Hypothalamus (tissue), 51 donors: Measurements from ENCODE around the gene LPGAT1.
"Not testable (repeated sequence)": the region's sequence is repeated elsewhere in the genome, so short reads cannot be mapped to it uniquely, and the experiment has no call there.

Experiments
- DNase-seq, 51 donors: peaks; one replicate each; lab custom pipeline; 2025; lab: John Stamatoyannopoulos, UW

LPGAT1 gene

GRCh38 chr1:211737115-211738035 is 93.2 kb downstream of the LPGAT1 start:
- DNase-seq = peak in 32 of 51 donors; percentile 21 to 86 (median 55)

GRCh38 chr1:211736351-211736915 is 94.1 kb downstream of the LPGAT1 start:
- DNase-seq = peak in 39 of 51 donors; percentile 18 to 76 (median 50)

DNA sequence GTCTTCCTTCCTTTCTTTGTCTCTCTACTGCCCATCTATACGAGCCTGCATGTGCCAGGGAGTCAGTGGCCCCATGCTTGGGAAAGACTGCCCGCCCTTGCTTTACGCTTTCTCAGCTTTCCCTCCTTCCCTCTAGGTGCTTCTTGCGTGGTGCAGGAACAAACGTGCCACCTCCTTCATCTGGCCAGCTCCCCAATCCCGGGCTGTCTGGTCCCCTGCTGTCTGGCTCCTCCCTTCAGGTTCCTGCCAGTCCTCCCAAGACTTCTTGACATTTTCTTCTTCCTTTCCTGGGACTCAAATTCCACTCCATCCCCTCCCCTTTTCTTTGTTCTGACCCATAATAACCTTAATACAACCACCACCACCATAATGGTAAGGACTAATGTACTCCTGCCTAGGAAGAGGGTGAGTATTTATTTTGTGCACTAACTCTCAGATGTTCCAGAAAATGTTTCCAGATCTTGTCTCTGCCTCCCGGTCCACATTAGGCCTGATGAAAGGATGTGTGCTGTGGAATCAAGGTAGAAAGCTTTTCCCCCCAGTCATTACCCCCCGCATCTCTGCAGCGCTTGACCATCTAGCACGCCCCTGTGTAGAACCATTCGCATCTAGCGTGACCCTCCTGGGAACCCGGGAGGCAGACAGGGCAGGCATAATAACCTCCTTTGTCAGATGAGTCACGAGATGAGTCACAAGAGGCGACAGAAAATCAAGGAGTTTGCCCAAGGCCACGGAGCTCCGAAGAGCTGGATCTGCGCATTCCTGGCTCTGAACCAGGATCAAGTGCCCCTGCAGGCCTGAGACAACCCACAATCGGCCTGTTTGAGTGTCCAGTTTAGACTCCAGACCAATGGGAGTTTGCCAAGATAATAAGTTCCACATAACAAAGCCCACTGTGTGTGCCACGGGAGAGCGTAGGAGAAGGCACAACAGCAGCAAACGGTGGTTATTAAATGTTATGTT is 95.1 kb downstream of the LPGAT1 start:
- peak in 47 of 51 donors; percentile 15 to 93 (median 65) for DNase-seq

GRCh38 chr1:211734791-211735190 is 95.8 kb downstream of the LPGAT1 start:
- DNase-seq = peak in 2 of 51 donors; percentile 9 to 53

DNA sequence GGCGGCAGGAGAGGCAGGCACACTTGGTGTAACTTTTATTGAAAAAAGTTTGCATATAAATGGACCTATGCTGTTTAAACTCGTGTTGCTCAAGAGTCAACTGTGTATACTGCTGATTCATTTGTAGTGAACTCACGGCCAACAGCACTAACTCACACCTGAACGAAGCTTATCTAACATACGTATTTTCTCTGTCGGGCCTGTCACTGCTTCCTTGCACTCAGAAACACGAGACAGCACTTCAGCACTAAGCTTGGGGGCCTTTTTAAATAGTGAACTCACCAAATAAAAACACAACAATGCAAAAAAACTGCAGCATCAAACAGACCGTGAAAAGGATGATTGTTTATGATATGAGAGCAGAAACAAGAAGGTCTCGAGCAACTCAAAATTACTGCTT is 96.2 kb downstream of the LPGAT1 start:
- no peak for DNase-seq

- DNase-seq = peak in 1 of 51 donors; percentile 30
Observed at GRCh38 chr1:211732293-211732980, 98.1 kb downstream of the LPGAT1 start.

- DNase-seq = peak in 2 of 51 donors; percentile 30 to 54
Observed at GRCh38 chr1:211731456-211732292, 98.9 kb downstream of the LPGAT1 start.

DNA sequence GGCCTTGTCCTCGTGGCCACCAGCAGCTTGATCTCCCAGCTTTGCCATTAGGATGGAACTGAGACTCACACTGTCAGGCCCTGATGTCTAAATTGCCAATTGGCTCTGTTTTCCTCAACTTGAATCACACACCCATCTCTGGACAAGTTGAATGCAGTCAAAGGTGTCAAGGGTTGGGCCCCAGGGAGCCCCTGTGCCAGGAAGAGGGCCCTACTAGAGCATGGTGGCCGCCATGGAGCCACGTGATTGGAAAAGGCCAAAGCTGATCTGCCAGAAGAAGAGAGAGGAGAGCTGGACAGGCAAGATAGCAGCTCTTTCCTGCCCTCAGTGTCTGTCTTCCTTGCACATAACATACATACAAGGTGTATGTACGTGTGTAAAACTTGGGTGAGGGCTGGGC is 100.2 kb downstream of the LPGAT1 start:
- DNase-seq = no peak

DNA sequence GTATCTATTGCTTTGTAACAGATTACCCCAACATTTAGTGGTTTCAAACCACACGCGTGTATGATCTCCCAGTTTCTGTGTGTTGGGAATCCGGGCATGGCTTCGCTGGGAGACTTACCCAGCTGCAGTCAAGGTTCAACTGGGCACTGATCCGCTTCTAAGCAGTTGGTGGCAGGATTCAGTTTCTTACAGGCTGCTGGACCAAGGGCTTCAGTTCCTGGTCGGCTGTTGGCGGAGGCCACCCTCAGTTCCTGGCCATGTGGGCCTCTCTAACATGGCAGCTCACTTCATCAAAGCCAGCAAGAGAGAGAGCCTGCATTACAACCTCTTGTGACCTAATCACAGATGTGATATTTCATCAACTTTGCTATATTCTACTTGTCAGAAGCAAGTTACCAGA is 101.3 kb downstream of the LPGAT1 start:
- no peak for DNase-seq

GRCh38 chr1:211726467-211726995 is 104.0 kb downstream of the LPGAT1 start:
- no peak for DNase-seq

DNA sequence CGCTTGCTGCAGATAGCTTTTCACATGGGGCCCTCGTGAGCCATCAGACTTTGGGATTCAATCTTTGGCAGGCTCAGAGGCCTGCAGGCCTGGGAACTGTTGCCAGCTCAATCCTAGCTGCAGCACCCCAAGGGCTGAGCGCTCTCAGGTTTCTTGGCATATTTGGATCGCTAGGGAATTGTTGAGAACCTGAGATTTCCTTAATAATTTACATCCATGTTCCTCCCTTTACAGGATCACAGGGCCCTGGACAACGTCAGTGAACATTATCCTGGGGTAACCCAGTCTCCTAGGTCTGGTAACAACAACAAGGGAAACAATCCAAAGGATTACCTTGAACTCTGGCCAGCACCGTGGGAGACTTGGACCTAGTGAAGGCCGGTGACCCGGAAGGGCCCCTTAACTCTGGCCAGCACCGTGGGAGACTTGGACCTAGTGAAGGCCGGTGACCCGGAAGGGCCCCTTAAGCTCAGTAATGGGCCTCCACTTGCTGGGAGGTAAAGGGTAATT is 105.8 kb downstream of the LPGAT1 start:
- DNase-seq = peak in 1 of 51 donors; percentile 40

DNA sequence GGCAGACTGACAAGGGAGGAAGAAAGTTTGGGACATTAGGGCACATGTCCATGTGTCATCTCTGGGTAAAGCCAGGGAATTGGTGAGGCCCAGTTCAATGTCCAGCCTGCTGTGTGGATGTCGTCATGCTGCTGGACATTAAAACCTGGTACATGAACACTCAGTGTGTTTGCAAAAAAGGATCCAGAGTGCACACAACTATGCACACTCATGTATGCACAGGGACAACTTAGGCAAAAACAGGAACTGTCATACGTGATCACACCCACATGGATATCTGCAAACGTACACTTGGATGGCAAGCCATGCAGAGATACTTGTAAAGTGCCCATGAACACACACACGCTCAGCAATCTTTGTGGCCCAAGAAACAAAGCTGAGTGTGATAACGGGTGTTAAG is 107.3 kb downstream of the LPGAT1 start:
- DNase-seq = no peak

DNA sequence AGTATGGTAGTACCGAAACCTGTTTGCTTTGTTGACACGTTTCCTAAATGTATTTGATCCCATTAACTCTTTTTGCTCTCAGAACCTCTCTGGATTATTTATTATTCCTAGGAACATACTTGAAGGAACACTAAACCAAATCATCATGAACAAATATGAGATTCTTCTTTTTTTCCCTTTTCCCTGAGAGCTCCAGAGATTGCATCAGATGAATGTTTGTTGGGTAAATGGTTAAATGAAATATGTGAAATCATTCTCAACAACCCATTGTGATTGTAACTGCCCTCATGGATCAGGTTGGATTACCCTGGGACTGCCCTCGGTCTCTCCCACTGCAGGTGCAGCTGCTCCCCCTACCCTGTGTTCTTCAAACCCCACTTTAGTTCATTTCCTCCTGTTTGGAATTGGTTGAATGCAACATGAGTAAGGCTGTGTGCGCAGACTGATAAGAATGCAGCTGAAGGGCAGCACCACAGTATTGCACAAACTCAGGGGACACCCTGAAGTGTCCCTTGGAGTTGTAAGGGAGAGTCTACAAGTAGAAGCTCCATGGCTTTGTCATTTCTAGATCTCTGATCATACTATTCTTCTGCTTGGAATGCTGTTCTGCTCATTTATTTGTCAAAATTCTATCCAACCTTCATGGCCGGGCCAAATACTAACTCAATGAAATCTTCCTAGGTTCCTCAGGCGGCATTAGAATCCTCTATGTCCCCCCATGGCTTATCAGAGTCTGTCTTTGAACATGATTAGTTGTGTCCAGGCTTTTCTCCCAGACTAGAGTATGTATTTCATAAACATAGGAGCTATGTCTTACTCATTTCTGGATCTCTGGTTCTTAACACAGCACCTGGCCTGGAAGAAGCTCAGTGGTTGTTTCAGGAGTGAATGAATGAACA is 108.0 kb downstream of the LPGAT1 start:
- no peak for DNase-seq

GRCh38 chr1:211716555-211716954 is 114.0 kb downstream of the LPGAT1 start:
- not testable (repeated sequence) for DNase-seq

GRCh38 chr1:211715971-211716370 is 114.6 kb downstream of the LPGAT1 start:
- DNase-seq = no peak

GRCh38 chr1:211714154-211714553 is 116.4 kb downstream of the LPGAT1 start:
- no peak for DNase-seq

- DNase-seq = no peak
Observed at GRCh38 chr1:211713231-211713630, 117.3 kb downstream of the LPGAT1 start.

GRCh38 chr1:211711315-211711705 is 119.3 kb downstream of the LPGAT1 start:
- DNase-seq = no peak
